Right lobe of liver (tissue), 4 donors: ENCODE data around the gene ZNF525.

Experiments used
- CTCF ChIP-seq, 4 donors: fragments of 200-600 bp in 3 of 4; fragments of 450-650 bp in 1 of 4; IDR thresholded peaks; one replicate each; pipeline versions ENCODE4 v1.5.1 to v1.8.0; 2016 to 2022; ENCODE audit warnings: antibody characterized with exemption in 4 of 4, mild to moderate bottlenecking in 2 of 4
- POLR2A ChIP-seq: fragments of 450-650 bp; IDR thresholded peaks from one replicate; pipeline ENCODE4 v1.6.1; 2017; ENCODE audit warnings: antibody characterized with exemption, mild to moderate bottlenecking
- donor health status: DM: no; HTN: no; CAD: no.
- donor health status: DM: no; HTN: no; CAD: no.
- donor health status: DM: no; HTN: yes; CAD: no.

GRCh38 chr19:53381376-53381775 is 15.9 kb downstream of the ZNF525 start:
- TF ChIP-seq CTCF (IDR thresholded peaks at IDR 0.05): no peak
- no peak for TF ChIP-seq POLR2A
